ENCODE results near the gene APBA1.

Gene APBA1

DNA sequence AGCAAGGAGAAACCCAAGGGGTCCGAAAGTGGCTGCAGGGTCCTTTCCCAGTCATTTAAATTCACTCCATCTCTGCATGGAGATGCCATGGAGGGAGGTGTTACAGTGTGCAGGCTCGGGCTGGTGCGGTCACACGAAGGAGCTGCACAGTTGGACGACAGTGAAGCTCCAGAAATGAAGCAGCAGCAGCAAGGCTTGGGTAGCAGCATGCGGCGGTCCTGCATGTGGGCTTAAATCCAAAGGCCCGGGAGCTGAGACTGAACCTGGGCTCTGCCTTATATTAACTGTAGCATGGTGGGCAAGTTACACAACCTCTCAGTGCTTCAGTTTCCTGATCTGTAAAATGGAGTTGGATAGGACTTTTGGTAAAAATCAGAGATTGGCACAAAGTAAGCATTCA is 51.4 kb downstream of the APBA1 start (continued):
- TF ChIP-seq, protein P1, sequence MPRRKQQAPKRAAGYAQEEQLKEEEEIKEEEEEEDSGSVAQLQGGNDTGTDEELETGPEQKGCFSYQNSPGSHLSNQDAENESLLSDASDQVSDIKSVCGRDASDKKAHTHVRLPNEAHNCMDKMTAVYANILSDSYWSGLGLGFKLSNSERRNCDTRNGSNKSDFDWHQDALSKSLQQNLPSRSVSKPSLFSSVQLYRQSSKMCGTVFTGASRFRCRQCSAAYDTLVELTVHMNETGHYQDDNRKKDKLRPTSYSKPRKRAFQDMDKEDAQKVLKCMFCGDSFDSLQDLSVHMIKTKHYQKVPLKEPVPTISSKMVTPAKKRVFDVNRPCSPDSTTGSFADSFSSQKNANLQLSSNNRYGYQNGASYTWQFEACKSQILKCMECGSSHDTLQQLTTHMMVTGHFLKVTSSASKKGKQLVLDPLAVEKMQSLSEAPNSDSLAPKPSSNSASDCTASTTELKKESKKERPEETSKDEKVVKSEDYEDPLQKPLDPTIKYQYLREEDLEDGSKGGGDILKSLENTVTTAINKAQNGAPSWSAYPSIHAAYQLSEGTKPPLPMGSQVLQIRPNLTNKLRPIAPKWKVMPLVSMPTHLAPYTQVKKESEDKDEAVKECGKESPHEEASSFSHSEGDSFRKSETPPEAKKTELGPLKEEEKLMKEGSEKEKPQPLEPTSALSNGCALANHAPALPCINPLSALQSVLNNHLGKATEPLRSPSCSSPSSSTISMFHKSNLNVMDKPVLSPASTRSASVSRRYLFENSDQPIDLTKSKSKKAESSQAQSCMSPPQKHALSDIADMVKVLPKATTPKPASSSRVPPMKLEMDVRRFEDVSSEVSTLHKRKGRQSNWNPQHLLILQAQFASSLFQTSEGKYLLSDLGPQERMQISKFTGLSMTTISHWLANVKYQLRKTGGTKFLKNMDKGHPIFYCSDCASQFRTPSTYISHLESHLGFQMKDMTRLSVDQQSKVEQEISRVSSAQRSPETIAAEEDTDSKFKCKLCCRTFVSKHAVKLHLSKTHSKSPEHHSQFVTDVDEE (CRISPR knock-in tag; IDR thresholded peaks at IDR 0.05) = no peak

DNA sequence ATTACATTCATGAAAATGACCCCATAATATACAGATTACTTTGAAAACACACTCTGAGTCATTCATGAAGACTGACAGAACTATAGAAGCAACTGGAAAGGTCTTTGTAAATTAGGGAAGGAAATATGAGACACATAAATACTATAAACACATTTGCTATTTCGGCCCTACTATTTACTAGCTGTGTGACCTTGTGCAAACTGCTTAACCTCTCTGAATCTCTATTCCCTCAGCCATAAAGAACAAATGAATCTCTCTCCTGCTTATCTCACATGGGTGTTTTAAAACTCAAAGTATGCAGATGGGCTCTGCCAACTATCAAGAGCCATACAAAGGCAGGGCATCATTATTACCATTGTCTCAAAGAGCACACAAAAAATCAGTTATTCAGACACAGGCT is 52.9 kb downstream of the APBA1 start:
- TF ChIP-seq, protein P2, sequence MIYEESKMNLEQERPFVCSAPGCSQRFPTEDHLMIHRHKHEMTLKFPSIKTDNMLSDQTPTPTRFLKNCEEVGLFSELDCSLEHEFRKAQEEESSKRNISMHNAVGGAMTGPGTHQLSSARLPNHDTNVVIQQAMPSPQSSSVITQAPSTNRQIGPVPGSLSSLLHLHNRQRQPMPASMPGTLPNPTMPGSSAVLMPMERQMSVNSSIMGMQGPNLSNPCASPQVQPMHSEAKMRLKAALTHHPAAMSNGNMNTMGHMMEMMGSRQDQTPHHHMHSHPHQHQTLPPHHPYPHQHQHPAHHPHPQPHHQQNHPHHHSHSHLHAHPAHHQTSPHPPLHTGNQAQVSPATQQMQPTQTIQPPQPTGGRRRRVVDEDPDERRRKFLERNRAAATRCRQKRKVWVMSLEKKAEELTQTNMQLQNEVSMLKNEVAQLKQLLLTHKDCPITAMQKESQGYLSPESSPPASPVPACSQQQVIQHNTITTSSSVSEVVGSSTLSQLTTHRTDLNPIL (CRISPR knock-in tag; IDR thresholded peaks at IDR 0.05; ENCODE audit: low read depth) = no peak
- TF ChIP-seq ZNF8 (CRISPR knock-in tag; IDR thresholded peaks at IDR 0.05) (no peak), ZFP3 (CRISPR knock-in tag; IDR thresholded peaks at IDR 0.05) (no peak), TCF4 (CRISPR knock-in tag; IDR thresholded peaks at IDR 0.05; ENCODE audit: borderline replicate concordance) (no peak), ESRRG (CRISPR knock-in tag; IDR thresholded peaks at IDR 0.05) (no peak)
- TF ChIP-seq, protein P3, sequence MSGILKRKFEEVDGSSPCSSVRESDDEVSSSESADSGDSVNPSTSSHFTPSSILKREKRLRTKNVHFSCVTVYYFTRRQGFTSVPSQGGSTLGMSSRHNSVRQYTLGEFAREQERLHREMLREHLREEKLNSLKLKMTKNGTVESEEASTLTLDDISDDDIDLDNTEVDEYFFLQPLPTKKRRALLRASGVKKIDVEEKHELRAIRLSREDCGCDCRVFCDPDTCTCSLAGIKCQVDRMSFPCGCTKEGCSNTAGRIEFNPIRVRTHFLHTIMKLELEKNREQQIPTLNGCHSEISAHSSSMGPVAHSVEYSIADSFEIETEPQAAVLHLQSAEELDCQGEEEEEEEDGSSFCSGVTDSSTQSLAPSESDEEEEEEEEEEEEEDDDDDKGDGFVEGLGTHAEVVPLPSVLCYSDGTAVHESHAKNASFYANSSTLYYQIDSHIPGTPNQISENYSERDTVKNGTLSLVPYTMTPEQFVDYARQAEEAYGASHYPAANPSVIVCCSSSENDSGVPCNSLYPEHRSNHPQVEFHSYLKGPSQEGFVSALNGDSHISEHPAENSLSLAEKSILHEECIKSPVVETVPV (CRISPR knock-in tag; IDR thresholded peaks at IDR 0.05) = no peak
- no peak for ATAC-seq

DNA sequence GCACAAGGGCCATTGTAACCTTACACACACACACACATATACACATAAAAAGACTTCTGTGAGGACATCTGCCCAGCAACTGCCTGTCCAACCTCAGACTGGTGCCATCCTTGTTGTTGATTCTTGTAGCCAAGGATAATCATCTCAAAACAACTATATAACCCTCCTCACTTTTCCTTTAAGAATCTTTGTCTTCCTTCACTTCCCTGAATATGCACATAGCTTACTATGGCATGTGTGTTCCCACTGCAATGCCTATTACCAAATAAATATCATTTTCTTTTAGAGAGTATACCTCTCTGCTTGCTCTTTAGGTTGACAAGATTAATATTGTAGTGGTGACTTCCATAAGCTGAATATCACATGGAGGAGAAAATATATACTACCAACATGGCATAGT is 55.2 kb downstream of the APBA1 start:
- no peak for ATAC-seq
- TF ChIP-seq OSR1 (CRISPR knock-in tag; IDR thresholded peaks at IDR 0.05) (no peak), ARNTL (CRISPR knock-in tag; IDR thresholded peaks at IDR 0.05; ENCODE audit: borderline replicate concordance, low read depth) (no peak), PPARA (CRISPR knock-in tag; IDR thresholded peaks at IDR 0.05; ENCODE audit: borderline replicate concordance) (no peak), ZC3H10 (CRISPR knock-in tag; IDR thresholded peaks at IDR 0.05) (no peak), ZFP30 (CRISPR knock-in tag; IDR thresholded peaks at IDR 0.05) (no peak), ESRRG (CRISPR knock-in tag; IDR thresholded peaks at IDR 0.05) (no peak), ZFP3 (CRISPR knock-in tag; IDR thresholded peaks at IDR 0.05) (no peak)
- TF ChIP-seq, protein P2 (CRISPR knock-in tag; IDR thresholded peaks at IDR 0.05; ENCODE audit: low read depth) = no peak
- TF ChIP-seq, protein P4, sequence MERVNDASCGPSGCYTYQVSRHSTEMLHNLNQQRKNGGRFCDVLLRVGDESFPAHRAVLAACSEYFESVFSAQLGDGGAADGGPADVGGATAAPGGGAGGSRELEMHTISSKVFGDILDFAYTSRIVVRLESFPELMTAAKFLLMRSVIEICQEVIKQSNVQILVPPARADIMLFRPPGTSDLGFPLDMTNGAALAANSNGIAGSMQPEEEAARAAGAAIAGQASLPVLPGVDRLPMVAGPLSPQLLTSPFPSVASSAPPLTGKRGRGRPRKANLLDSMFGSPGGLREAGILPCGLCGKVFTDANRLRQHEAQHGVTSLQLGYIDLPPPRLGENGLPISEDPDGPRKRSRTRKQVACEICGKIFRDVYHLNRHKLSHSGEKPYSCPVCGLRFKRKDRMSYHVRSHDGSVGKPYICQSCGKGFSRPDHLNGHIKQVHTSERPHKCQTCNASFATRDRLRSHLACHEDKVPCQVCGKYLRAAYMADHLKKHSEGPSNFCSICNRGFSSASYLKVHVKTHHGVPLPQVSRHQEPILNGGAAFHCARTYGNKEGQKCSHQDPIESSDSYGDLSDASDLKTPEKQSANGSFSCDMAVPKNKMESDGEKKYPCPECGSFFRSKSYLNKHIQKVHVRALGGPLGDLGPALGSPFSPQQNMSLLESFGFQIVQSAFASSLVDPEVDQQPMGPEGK (CRISPR knock-in tag; IDR thresholded peaks at IDR 0.05; ENCODE audit: borderline replicate concordance) = no peak

DNA sequence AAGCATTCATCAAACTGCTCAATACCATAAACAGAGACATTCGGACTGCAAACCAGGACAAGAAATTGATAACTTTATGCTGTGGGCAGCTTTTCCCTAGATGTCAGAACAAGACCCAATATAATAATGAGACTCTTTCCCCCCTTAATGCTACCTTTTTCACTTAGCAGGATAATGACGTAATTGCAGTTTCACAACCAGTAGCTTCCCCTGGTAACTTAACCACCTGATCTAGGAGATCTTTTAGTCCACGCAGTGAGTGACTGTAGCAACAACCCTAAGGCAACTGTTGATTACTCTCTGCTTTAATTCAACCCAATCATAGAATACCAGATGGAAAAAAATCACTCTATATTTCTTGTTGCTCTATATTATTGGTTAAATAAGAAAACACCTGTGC is 56.3 kb downstream of the APBA1 start:
- no peak for TF ChIP-seq ZFP30 (CRISPR knock-in tag; IDR thresholded peaks at IDR 0.05)
- no peak for TF ChIP-seq ARNTL (CRISPR knock-in tag; IDR thresholded peaks at IDR 0.05; ENCODE audit: borderline replicate concordance, low read depth)
- no peak for TF ChIP-seq ZFP3 (CRISPR knock-in tag; IDR thresholded peaks at IDR 0.05)
- no peak for TF ChIP-seq ZNF70 (CRISPR knock-in tag; IDR thresholded peaks at IDR 0.05)
- ATAC-seq = no peak

DNA sequence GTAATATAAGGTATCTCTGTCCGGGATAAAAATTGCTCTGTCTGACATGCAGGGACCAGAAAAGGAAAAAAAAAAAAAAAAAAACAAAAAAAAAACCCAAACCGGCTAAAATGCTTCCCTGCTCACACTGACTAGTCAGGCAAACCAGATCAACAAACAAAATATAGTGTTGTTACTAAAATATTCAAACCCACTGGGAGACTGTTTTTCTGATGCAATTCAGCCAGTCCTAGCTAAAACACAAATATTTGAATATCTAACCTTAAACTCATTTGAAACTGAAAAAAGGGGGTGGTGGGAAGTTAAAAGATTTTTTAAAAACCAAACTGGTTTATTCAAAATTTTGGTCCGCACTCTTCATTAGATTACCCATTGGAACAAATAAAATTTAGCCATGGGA is 61.0 kb downstream of the APBA1 start:
- no peak for ATAC-seq
- TF ChIP-seq CSDC2 (CRISPR knock-in tag; IDR thresholded peaks at IDR 0.05) (no peak), ZC3H10 (CRISPR knock-in tag; IDR thresholded peaks at IDR 0.05) (no peak), ARNTL (CRISPR knock-in tag; IDR thresholded peaks at IDR 0.05; ENCODE audit: borderline replicate concordance, low read depth) (no peak), OSR1 (CRISPR knock-in tag; IDR thresholded peaks at IDR 0.05) (no peak), PPARA (CRISPR knock-in tag; IDR thresholded peaks at IDR 0.05; ENCODE audit: borderline replicate concordance) (no peak), SNAI2 (CRISPR knock-in tag; IDR thresholded peaks at IDR 0.05) (no peak), ZFP3 (CRISPR knock-in tag; IDR thresholded peaks at IDR 0.05) (no peak), TCF4 (CRISPR knock-in tag; IDR thresholded peaks at IDR 0.05; ENCODE audit: borderline replicate concordance) (no peak), ZNF70 (CRISPR knock-in tag; IDR thresholded peaks at IDR 0.05) (no peak), ZFP30 (CRISPR knock-in tag; IDR thresholded peaks at IDR 0.05) (no peak), ZNF8 (CRISPR knock-in tag; IDR thresholded peaks at IDR 0.05) (no peak), RARB (CRISPR knock-in tag; IDR thresholded peaks at IDR 0.05) (no peak), ZNF565 (CRISPR knock-in tag; conservative IDR thresholded peaks at IDR 0.05; ENCODE audit: low read depth) (no peak), TOX (CRISPR knock-in tag; IDR thresholded peaks at IDR 0.05; ENCODE audit: borderline replicate concordance) (no peak), GLIS3 (CRISPR knock-in tag; IDR thresholded peaks at IDR 0.05) (no peak)
- TF ChIP-seq, protein P2 (CRISPR knock-in tag; IDR thresholded peaks at IDR 0.05; ENCODE audit: low read depth) = no peak
- TF ChIP-seq, protein P1 (CRISPR knock-in tag; IDR thresholded peaks at IDR 0.05) = no peak

All from SK-N-SH treated with all-trans-retinoic acid at 6 μM for 48 hours (cell line).